NCI-H2196 (cell line): Measurements from ENCODE around the gene GSTA5.
"Not testable (repeated sequence)": the region's sequence is repeated elsewhere in the genome, so short reads cannot be mapped to it uniquely, and the experiment has no call there.

Experiments used
- DNase-seq: peaks from one replicate; lab custom pipeline; 2025; ENCODE audit not compliant: unreplicated experiment; lab: John Stamatoyannopoulos, UW

Gene GSTA5

DNA sequence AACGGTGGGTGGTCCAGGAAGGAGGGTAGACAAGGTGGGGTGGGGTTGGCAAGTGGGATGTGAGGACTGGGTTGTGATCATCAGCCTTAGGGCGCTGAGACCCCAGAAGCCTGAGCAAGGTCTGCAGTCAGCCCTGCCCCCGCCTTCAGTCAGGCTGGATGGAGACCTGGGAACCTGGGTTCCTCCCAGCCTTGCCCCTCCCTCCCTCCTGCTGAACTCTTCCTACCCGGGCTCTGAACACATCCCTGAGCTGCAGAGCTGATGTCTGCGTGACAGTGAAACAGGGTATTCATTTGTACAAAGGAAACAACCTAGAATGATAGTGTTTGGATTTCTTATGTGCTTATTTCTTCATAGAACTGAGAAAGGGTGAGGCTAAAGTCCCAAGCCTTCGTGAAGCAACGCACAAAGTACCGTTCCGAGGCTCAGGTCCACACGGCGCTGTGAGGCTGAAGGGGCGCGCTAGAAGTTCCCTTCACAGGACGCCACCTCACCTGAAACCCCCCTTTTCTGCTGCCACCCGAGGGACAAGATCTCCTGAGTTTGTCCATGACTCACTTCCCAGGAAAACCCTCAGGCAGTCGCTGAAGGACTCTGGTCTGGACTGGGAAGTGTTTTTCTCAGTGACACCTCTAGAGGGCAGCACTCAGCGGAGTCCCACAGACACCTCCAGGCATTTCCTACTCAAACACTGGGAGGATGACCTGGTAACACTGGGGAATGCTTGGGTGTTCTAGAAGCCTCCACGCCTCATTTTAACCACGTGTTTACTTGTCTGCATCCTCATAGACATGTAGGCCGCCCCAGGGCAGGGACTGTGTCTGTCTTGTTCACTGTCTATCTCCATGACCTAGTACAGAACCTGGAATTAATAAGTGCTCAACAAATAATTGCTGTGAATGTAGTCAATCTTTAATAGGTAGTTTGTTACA is 1.2 kb downstream of the GSTA5 start:
- peak; percentile 31 for DNase-seq

- no peak for DNase-seq
These were observed 6.1 kb downstream of the GSTA5 start for GRCh38 chr6:52834481-52834880.

DNA sequence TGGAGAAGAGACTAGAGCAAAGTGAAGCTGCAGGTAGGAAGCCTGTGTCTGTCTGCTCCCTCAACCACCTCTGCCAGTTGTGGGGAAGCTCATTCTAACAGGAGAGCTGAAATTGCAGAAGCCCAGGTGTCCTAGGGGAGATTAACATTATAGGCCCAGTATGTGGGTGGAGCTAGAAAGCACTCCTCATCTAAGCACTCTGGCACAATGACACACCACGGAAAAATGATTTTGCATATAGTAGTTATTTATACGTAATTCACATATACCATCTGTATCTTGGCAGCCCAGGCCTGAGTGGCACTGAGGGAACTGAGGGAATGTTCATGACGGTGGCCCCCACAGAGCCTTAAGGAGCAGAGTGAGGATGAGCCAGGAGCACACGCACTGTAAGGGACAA is 9.7 kb downstream of the GSTA5 start:
- DNase-seq, result not testable (repeated sequence)

- DNase-seq, result no peak
These were observed 11.4 kb downstream of the GSTA5 start for GRCh38 chr6:52829046-52829817.

DNA sequence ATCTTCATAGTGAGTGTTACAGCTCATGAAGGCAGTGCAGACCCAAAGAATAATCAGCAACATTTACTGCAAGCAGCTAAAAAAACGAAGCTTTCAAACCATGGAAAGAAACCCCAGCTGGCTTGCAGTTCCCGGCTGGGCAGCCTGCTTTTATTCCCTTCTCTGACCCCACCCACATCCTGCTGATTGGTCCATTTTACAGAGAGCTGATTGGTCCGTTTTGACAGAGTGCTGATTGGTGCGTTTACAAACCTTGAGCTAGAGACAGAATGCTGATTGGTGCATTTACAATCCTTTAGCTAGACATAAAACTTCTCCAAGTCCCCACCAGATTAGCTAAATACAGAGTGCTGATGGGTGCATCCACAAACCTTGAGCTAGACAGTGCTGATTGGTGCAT is 12.0 kb downstream of the GSTA5 start:
- DNase-seq, result not testable (repeated sequence)

DNA sequence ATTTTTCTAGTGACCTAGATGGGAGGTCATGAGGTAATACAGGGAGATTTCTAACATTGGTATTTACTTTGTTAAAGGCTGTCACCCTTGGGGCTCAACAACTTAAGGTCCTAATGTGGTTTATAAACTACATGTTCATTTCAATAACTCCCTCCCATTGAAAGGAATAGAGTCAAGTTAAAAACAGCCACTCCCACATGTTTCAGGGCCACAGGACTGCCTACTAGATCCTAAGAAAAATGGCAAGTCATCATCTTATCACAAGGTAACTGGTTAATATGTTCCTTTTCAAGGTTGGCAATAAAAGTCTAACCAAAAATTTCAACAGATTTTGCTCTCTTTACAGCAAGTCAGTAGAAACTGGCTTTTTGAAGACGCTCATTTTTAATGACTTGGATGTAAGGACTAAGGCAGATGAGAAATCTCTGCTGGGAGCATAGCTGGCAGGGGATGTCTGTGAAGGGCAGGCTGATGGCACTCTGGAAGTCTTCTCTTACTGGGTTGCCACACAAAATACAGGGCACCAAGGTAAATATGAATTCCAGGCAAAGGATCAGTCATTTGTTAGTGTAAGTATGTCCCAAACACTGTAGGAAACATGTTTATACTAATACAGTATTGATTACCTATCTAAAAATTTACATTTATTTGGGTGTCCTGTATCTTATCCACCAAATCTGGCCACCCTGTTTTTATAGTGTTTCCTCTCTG is 13.4 kb downstream of the GSTA5 start:
- DNase-seq, result not testable (repeated sequence)

- DNase-seq, result no peak
These were observed 14.1 kb downstream of the GSTA5 start for GRCh38 chr6:52826513-52826912.

- not testable (repeated sequence) for DNase-seq
These were observed 14.6 kb downstream of the GSTA5 start for GRCh38 chr6:52825900-52826459.

- DNase-seq, result not testable (repeated sequence)
These were observed 15.3 kb downstream of the GSTA5 start for GRCh38 chr6:52825270-52825793.

- DNase-seq, result no peak
These were observed 18.8 kb downstream of the GSTA5 start for GRCh38 chr6:52821842-52822241.

DNA sequence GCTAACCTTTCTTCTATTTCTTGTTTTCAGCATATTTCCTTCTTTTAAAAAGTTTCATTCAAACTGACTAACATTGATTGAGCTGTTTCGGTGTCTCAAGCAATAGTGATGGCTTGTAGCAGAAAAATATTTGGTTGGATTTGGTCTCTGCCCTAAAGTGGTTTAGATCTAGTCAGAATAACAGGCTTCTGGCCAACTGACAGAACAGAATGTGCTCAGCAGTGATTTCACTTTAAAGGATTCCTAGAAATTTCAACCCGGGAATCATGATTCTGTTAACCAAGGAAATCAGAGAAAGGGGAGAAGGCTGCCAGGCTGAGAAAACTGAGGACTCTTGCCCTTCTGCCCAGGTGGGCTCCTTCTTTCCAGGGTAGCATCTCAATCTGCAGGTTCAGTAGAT is 20.4 kb downstream of the GSTA5 start:
- no peak for DNase-seq

- peak; percentile 23 for DNase-seq
These were observed 25.2 kb downstream of the GSTA5 start for GRCh38 chr6:52815167-52816092.

- not testable (repeated sequence) for DNase-seq
These were observed 26.1 kb downstream of the GSTA5 start for GRCh38 chr6:52814545-52814944.

GRCh38 chr6:52809777-52810176 is 30.8 kb downstream of the GSTA5 start:
- DNase-seq, result not testable (repeated sequence)

DNA sequence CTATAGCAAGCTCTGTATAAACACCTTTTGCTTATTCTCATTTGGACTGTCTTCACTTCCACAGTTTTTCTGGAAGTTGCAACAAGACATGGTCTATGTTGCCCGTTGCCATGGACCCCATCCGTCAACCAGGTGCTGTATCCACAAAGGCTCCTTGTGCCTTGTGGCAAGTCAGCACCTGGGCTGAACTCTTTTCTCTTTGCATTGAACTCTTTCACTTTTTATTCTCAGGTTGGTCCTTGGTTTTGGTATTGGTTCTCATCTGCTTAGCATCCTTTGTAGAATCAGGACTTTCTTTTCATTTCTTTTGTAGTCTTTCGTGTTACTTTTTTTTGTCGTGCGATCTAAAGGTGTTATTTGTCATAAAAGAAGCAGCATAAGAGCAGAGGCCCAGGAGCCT is 32.0 kb downstream of the GSTA5 start:
- no peak for DNase-seq

GRCh38 chr6:52803668-52804255 is 36.9 kb downstream of the GSTA5 start, which contains the start of gene GSTA1:
TSS of gene GSTA1 (minus strand) at chr6:52803816. CDS start at chr6:52799267, 4,549 bp downstream.
- DNase-seq, result not testable (repeated sequence)

DNA sequence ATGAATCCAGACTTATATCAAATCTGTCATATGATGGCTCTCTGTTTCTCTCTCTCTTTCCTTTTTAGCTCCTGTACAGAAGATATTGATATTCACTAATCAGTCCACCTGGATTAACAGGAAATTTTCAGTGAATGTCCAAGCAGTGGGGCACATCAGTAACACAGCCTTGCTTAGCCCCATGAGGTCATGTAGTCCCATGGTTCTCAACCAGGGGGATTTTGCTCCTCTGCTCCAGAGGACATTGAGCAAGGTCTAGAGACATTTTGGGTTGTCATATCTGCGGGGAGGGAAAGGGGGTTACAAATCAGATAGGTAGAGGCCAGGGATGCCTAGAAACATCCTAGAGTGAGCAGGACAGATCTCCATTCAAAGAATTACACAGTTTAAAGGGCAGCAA is 37.8 kb downstream of the GSTA5 start:
- no peak for DNase-seq

DNA sequence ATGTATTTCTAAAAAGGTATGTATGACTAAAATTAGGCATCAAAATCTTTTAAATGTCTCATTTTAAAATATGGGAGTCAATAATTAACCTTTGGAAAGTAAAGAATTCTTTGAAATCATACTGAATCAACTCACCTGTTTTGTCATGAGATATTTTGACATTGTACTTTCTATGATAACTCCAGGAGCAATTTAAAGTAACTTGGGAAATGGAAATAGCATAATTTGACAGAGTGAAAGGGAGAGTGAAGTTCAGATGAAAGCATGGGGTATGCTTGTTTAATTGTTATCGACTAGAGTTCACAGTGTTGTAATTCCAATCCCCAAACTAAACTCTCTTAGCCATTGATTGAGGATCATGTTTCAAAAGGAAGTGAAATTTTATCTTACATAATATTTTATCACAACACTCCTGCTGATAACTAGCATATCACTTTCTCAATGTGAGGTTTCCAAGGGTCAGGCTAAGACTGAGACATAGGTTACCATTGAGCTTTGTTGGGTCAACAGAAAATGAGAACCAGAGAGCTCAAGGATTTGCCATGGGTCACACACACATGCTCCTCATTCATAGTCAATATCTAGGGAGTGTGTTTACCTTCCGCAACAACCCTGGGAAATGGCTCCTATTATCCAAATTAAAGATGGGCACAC is 39.3 kb downstream of the GSTA5 start:
- no peak for DNase-seq

- not testable (repeated sequence) for DNase-seq
These were observed 41.3 kb downstream of the GSTA5 start for GRCh38 chr6:52799272-52799671.
